ENCODE data around the gene BTBD18.

Gene BTBD18, protein sequence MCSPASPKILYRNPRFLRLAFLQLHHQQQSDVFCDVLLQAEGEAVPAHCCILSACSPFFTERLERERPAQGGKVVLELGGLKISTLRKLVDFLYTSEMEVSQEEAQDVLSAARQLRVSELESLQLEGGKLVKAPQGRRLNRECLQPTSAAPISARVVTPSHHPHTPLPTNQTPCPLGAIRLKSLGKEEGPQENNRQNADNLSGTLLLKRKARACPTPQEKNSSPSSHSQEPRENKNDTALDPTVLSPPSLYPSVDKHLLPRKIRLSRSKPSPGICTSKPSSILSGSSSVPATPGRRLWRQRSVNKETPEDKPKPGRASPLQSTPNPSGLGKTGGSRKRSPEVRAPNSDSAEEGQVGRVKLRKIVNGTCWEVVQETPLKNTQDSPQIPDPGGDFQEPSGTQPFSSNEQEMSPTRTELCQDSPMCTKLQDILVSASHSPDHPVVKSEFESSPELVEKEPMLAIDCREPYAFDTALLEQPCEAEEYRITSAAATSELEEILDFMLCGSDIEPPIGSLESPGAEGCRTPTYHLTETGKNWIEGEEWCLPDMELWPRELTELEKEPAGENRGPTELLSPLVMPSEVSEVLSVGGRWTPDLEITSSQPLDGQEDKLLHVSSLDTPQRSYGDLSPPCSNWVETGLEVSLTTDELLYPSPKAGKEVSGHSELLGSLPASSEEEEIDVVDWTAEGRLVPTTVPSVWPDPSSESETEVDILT

DNA sequence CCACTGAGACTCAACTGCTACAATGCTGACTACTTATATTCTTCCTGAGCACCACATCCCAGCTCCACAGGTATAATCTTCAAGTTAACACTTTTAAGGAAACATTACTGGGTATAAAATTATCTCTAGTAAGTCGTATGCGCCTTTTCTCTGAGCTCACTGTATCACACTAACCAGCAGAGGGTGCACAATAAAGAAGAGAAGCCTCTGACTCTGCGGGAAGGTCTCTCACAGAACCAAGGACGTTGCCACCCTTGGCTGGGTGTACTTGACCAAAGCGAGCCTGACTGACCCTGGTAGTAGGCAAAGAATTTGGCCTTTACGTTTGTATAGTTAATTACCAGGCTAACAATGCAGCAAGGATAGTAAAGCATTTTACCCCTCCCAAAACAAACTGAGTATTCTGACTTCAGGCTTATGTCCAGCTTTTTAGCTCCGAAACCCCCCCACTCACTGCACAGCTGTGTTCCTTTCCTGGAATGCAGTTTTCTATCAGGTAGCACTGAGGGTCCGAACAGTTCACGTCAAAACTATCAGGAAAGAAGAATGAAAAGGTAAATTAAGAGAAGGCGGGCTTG, at the start of gene BTBD18:
Gene BTBD18 (minus strand): TSS at position 144 of the 578 bp plus-strand sequence. CDS start 631 bp downstream, outside the sequence.
- no peak for DNase-seq

DNA sequence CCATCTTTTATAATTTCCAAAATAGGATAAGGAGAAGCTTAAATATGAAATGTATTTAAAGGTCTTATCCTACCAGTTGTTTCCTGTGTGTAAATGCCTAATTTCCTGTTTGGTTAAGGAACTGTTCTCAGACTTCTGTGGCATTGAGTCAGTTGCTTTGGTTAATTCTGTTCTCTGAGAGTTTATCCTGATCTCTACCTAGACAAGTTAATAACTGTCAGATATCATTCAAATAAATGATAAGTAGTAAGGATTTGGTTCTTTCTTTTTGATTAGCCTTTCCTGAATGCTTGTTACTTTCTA, 49.5 kb upstream of the BTBD18 start:
- DNase-seq: no peak

DNA sequence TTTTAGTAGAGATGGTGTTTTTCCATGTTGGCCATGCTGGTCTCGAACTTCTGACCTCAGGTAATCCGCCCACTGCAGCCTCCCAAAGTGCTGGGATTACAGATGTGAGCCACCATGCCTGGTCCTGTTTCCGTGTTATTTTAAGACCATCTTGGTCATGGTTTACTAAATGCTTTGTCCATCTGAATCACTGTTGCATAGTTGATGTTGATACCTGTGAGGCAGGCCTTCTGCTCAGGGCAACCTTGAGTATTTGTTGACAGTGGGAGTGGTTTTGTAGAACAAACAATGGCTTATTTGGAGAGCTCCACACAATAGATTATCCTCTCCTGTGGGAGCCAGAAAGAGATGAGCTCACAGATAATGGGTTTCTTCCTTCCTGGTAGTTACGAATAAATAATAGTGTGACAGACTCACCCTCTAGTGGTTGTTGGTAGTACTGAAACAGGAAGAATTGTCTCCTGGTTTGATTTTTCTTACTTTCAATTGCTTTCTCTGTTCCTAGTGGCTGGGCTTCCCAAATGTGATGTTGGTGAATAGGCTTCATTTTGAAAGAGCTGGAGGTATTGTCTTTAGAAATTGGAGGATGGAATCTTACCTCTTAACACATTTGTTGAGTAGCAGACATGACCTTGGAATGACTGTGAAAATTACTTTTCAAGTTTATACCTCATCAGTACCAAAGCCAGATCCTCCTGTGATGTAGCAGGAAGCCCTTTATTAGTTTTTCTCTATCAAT, 49.0 kb upstream of the BTBD18 start:
- DNase-seq: peak; percentile 65

DNA sequence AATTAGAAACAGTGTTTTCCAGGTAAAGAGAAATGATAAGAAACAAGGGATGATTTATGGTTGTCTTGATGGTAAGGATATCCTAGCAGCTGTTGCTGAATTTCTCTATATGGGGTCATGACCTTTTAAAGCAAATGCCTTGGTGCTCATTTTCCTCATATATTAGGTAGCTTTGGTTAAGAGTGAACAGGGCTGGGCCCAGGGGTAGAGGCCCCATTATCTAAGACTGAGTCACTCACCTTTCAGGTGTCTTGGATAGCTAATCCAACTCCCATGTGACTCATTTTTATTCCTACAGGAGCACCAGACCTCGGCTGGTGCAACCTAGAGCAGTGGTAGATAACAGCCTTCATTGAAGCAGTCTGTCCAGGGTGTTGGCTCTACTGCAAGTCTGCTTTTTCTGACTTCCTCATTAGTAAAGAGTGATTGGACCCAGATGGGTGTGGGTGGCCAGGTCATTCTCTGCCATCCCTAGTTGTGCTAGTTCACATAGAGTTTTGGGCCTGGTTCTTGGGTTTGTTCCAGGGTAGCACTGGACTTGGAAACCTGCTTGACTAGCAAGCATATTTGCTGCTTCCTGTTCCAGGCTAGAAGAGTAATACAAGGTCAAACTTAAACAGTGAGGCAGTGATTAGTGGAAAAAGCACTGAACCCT, 47.4 kb upstream of the BTBD18 start:
- DNase-seq: no peak

DNA sequence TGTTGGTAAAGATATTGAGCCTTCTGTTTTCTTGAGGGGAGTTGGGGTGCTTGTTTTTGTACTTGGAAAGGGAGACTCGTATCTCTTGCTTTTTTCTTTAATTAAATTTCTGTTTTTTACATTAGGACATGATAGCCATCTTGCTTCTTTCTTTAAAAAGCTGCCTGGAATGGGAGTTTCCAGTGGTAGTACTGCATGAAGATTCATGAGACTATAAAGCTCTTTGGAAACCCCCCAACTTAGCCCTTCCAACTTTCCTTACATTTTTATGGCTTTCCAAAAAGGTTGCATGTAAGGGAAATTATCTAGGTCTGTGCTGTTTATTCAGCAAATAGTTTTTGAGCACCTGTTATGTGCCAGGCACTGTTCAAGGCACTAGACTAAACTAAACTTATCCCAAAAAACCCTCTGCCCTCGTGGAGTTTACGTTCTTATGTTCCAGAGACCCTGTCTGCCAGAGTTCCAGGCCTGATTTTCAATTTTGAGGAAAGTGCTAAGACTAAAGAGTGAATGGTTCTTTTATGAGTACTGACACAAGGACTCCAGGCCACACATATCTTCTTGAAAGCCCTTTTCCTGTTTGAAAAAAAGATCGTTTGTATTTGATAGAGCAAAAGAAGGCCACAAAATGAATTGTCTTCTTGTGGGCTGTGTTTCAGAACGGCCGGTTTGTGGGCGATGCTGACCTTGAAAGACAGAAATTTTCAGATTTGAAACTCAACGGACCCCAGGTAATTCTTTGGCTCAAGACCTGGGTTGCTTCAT, 41.9 kb upstream of the BTBD18 start:
- DNase-seq: no peak

DNA sequence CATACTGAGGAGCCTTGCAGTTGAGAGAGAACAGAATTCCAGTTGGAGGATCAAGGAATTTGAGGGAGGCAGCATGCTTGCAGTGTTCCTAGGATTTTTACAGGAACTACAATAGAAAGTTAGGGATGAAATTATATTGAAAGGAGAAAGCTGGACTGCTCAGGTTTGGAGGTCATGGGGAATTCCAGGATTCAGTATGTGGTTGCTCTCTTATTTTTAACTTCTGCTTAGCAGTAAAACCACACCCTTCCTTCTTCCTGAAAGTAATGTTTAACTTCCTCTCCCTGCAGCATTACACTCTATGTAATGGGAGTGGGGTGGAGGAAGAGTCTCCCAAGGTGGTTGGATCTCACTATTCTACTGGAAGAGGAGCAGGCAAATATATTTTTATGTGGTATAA, 41.3 kb upstream of the BTBD18 start:
- no peak for DNase-seq

DNA sequence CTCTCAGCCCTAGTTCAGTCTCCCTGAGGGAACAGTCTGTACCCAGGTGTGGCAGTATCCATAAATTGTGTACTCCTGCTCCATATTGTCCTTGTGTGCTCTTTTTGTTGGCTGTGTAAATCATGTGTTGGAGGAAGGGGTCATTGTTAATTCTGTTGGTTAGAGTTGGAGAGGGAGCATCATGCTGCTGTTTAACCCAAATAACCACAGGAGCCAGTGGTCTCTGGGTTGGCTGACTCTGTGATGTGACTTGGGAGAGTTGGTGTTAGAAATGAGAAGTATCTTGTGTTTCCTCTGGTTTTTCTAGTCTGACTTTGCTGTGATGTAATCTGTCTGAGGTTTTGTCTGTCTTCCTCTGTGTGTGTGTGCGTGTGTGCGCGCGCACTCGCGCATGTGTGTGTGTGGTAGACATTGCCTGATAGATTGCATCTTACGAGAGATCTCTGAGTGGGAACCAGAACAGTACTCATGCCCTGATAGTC, 40.5 kb upstream of the BTBD18 start:
- no peak for DNase-seq

DNA sequence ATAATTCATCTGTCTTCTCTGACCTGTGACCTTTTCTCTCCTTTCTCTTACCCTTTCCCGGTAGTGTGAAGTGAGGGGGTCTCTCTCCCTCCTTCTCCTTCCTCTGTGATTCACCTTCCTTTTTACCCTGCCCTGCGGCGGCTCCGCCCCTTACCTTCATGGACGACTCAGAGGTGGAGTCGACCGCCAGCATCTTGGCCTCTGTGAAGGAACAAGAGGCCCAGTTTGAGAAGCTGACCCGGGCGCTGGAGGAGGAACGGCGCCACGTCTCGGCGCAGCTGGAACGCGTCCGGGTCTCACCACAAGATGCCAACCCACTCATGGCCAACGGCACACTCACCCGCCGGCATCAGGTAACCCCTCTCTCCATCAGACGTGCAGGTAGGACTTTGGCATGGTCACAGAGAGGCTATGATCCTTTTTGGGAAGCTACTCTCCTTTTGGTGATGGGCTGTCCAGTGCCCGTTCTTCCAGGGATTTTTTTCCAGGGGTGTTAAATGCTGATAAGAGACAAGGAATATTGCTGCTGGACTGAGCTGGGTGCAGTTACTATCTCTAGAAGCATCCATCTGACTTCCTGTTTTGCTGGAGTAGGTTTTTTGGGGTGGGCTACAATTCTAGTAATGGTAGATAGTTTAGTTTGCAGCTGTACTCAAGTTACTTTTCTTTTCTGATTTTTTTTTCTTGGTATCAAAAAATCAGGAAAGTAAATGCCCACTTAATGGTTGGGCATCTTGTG, 39.9 kb upstream of the BTBD18 start:
- no peak for DNase-seq

DNA sequence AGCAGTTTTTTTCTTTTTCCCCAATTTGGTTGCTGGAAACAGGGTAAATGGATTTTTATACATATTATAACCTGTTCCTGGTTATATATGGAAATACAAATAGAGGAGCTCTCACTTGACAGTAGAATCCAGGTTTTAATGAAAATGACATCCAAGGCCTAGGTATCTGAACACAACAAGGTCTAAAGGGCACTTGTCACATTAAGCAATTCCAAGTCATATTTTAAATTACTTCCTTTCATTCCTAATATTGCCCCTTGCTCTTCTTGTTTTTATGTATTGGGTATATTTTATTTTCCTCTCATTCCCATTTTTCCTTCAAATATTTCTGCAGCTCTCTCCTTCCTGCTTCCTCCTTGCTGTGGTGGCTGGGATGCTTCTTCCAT, 37.1 kb upstream of the BTBD18 start:
- no peak for DNase-seq

DNA sequence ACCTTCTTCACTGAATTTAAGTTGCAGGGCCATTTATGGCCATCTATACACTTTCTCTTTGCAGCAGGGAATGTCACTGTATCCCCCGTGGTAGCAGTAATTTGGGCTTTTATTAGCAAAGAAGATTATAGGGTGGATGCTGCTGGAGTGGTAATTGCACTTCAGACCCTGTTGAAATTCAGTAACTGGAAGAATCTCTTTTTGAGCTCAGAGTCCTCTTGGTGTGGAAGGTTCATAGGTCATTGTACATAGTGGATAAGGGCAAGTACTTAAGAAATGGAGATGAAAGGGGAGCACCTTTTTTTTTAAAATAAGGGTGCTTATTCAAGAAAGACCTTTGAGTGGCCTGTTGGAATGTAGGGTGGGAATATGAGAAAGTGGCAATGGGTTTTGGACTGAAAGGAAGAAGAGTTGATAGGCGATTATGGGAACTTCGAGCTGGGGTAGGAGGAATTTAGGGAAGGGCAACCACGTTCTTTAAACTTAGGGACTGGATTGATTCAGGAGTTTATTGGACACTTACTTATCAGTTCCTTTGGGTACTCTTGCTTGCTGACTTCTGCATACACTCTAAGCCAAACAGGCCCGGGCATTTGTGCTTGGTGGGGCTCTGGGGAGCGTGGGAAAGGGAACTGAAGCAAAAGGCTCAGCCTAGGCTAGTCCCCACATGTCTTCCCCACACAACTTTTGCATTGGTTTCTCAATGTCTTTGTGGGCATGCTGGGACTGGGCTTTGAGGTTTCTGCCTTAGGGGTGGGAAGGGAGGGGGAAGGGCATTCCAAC, 36.5 kb upstream of the BTBD18 start:
- DNase-seq: no peak

DNA sequence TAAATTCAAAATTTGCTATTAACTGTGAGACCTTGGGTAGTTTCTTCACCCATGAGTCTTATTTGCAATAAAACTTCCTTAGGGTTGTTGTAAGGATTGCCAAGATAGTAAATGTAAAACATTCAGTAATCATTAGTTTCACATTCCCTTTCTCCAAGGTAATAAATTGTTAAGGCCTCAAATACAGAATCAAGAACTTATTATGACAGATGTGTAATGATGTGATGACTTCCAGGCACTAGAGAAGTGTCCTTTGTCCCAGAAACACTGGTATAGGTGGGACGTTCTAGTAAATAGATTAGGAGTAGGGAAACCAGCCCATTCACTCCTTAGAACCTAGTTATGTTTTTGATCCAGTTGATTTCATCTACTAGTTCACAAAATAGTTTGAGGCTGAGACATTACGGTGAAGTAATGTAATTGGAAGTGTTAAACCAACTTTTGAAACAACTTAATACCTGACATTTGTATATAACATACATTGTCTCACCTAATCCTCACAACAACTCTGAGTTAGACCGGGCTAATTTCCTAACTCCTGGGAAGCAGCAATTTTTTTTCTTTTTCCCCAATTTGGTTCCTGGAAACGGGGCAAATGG, 35.5 kb upstream of the BTBD18 start:
- DNase-seq: no peak

DNA sequence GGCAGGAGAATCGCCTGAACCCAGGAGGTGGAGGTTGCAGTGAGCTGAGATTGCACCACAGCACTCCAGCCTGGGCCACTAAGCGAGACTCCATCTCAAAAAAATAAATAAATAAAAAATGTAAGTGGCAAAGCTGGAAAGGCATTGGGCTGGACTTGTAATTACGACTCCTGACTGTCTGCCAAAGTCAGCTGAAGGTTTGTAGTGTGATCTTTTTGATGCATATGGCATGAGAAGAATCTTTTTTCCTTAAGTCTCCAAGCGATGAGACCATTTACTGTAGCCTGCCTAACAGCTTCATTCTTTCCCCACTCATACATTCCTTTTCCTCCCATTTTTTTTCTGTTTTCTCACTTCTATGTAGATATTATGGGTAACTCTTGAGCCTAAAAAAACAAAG, 34.8 kb upstream of the BTBD18 start:
- no peak for DNase-seq

DNA sequence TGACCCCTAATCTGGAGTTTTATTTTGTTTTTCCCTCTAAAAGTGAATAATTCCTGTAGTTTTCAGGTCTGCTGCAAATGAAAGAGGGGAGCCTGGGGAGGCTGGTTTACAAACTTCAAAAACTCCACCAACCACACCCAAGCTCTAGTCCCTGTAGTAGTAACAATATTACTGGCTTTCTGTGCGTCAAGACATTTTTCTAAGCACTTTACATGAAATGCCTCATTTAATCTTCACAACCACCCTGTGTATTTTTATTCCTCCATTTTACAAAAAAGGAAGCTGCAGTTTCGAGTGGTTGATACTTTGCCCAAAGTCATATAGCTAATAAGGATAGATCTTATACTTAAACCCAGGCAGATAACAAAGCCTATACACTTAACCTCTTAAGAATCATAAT, 33.5 kb upstream of the BTBD18 start:
- DNase-seq: no peak

DNA sequence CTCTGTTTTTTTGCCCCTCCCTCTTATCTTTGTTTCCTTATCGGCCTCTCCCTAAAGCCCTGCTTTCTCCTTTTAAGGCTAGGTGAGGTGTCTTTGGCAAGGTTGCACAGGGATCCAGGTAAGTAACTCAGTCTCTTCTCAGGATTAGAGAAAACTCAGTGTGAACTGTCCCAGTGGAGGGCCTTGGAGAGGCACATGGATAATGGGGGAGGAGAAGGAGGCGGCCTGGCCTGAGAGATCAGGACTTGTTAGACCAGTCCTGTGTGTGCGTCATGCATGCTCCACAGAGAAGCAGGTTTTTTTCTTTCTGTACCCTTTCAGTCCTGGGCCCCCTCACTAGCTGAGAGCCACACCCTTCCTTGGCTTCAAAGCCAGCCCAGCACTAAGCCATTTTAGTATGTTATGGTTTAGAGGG, 29.9 kb upstream of the BTBD18 start:
- no peak for DNase-seq

DNA sequence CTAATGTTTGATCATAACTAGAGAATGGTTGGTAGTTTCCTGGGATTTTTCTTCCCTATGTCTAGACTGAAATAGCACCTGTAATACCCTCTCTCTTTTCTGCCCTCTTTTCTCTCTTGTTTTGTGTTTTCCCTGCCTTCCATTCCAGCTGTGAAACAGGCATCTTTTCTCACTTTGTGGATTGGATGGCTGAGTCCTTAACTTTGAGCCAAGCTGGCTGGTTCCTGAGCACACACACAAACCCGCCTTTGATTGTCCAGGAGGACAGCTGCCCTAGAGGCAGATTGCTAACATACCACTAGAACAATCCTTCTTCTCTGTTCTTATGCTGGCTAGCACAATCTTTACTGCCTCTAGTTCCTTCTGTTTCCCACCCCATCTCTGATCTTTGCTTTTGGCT, 27.7 kb upstream of the BTBD18 start:
- no peak for DNase-seq

DNA sequence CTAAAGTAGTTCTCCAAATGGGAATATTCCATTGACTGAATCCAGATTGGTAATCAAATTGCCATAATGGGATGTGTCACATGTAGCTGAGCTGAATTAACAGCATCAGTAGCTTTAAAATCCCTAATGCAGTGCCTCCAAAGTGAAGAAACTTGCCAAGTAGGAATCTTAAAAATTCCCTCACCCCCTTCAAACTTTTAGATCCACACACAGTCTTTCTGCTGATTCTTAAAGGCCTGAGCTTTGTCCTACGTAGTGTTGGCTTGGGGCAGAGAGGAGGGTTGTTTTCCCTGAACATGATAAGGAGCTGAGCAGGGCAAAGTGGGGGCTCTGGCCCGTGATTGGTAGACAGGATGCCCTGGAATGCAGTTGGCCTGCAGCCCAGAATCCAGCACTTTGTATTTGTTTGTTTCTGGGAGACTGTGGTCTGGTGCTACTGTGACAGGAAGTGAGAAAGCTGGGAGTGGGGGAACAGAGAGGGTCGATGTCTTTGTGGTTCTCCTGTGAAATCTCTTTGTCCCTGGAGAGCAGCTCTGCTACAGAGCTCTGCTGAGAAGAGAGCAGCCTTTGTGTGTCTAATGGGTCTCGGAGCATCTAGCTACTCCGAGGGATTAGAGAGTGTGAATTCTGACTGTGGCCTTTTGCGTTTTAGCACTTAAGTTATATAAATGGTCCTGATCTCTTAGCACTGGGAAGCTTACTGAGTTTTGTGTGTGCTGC, 26.9 kb upstream of the BTBD18 start:
- no peak for DNase-seq

DNA sequence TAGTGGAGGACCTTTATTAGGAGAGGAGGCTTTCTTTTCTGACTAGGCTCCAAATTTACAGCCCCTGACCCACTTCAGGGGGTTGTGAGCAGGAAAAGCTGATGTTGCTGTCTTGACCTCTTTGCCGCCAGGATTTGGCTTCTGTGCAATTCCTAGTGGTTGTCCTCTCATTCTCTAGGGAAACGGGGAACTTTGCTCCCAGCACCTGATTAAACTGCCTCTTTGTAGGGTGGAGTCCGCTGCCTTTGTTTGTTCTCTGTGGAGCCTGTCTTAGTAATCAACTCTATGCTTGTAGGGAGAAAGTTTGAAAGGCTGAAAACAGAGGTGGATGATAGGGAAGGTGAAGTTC, 26.3 kb upstream of the BTBD18 start:
- no peak for DNase-seq

DNA sequence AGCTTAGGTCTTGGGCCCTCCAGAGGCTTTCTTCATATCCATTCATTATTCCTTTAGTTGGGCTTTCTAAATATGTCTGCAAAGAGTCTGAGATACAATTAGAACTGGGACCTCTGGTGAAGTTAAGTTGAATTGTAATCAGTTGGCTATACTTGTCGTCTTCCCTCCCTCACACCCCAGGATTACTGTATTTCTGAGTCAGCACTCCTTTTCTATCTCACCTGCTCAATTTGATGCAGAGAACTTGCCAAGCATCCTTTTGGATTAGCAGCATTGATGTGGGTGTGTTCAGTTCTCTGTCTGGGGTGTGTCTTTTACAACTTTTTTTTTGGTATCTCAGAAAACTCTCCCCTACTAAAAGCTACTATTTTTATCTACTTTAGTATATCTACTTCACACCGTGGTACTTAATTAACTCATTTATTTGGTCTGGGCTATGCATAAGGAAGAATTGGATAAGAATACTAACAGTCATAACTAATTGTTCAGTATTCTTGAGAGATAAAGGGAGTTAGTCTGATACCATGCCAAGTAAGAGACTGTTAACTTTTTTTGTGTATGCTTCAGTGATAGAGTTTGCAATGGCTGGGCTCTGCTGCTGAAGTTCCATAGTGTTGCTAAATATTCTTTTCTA, 25.1 kb upstream of the BTBD18 start:
- DNase-seq: no peak

DNA sequence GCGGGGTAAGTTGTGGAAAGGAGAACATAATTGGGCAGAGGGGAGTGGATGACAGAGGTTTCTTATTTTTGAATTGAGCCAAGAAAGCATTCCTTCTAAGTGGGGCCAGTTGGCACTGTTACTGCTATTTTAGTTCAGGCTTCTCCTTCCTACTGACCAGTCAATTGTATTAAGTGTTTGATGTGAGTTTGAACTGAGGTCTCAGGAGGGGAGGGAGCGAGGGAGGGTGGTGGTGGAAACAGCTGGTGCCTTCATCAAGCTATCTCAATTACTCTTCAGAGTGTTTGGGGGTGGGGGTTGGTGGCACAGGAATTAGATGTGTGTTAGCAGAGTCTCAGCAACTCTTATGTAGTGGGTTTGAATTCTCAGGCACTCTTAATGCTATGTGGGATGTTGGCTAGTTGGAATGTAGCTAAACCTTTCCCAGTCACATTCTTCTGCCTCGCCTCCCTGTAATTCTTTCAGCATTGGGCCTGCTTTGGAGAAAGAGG, 24.5 kb upstream of the BTBD18 start:
- DNase-seq: no peak
